Heart right ventricle (tissue), 16 donors: ENCODE results near the gene ARID4B. TPM values are rescaled to one million over a fixed set of nuclear protein-coding genes. Genes with fewer than 3 reads are reported as not detected.

Experiments
- ATAC-seq, 8 donors: fragments of 200-7000 bp; cut with Tn5 transposase; one replicate each; pipeline ENCODE4 v1.9.1; 2020; ENCODE audit warnings: mild to moderate bottlenecking in 8 of 8, moderate library complexity in 8 of 8, moderate number of reproducible peaks in 1 of 8
- DNase-seq, 2 donors: peaks; one replicate each; pipeline ENCODE4 v3.0.0-alpha.2; 2020
- H3K27ac ChIP-seq, 10 donors: fragments of 200-600 bp; sonication (generic) in 2 of 10; one replicate each; pipeline versions ENCODE4 v1.5.0 to v1.8.0; 2020 to 2022; ENCODE audit warnings: mild to moderate bottlenecking in 3 of 10
- H3K27me3 ChIP-seq, 7 donors: fragments of 200-600 bp; one replicate each; pipeline ENCODE4 v1.8.0; 2021 to 2022; ENCODE audit warnings: mild to moderate bottlenecking in 2 of 7
- H3K36me3 ChIP-seq, 9 donors: fragments of 200-600 bp; sonication (generic) in 1 of 9; one replicate each; pipeline versions ENCODE4 v1.5.0 to v1.8.0; 2020 to 2022; ENCODE audit warnings: mild to moderate bottlenecking in 2 of 9
- H3K4me1 ChIP-seq, 9 donors: fragments of 200-600 bp; sonication (generic) in 1 of 9; one replicate each; pipeline versions ENCODE4 v1.5.0 to v1.8.0; 2020 to 2022; ENCODE audit warnings: mild to moderate bottlenecking in 4 of 9
- H3K4me3 ChIP-seq, 10 donors: fragments of 200-600 bp; sonication (generic) in 2 of 10; one replicate each; pipeline versions ENCODE4 v1.5.0 to v1.8.0; 2020 to 2022; ENCODE audit warnings: mild to moderate bottlenecking in 7 of 10, moderate library complexity in 2 of 10
- H3K9me3 ChIP-seq, 11 donors: fragments of 200-600 bp in 10 of 11; sonication (generic) in 2 of 11; one replicate each; pipeline versions ENCODE4 v1.5.0 to v1.8.0; 2013 to 2022; ENCODE audit warnings: mild to moderate bottlenecking in 2 of 11, control low read depth in 1 of 11, moderate library complexity in 1 of 11
- CTCF ChIP-seq, 9 donors: fragments of 200-600 bp; sonication (generic) in 2 of 9; IDR thresholded peaks; one replicate each; pipeline versions ENCODE4 v1.5.0 to v1.8.0; 2021 to 2022; ENCODE audit warnings: antibody characterized with exemption in 9 of 9, mild to moderate bottlenecking in 5 of 9, moderate library complexity in 1 of 9
- WGBS, 2 donors: extraction: QIAGEN DNeasy Blood & Tissue Kit; methylation state at CpG; one replicate each; pipeline ENCODE4 v1.1.7; 2013; ENCODE audit warnings: inconsistent platforms in 1 of 2; 5-methylcytosine and 5-hydroxymethylcytosine counted together
- intact Hi-C, 10 donors: fragments of 100-400 bp; cut with DNase I; formaldehyde crosslinking; loops; one replicate each; pipeline versions ENCODE4 v1.11.1 to v1.14.2; 2022
- polyA plus RNA-seq, 2 donors: library from polyadenylated mRNA; stranded (reverse); fragments of 200-250 nt; gene quantifications; one replicate each; pipeline ENCODE4 v1.2.3, GENCODE V29; 2013
- total RNA-seq, 10 donors: library from RNA; stranded (reverse); fragmentation: NEBNext Ultra II Directional in 3 of 10; extraction: Animal tissue kit (Norgen Biotek cat#: 25700) in 3 of 10; gene quantifications; one replicate each; pipeline versions ENCODE4 v1.2.1 to v1.2.4, GENCODE V29; 2021 to 2023
- donor health status: Arrhythmogenic right ventricular cardiomyopathy.
- donor health status: ischemic (EF 13 %, LVEDD 7.1; RV severe dilation, severe dysfunction).
- donor health status: healthy with polysubstance abuse.
- donor health status: DM: no; HTN: yes; CAD: no.
- donor health status: DM: no; HTN: no; CAD: no.
- donor health status: ischemic (EF 25% LVEDD 6.9; RV normal size, moderate dysfunction).
- donor health status: ischemic (EF 25% LVEDD 5.7; RV mildly dilated, moderate dysfunction).
- donor health status: healthy.
- donor health status: DM: yes; HTN: yes; CAD: no.
- donor health status: Ischemic cardiomyopathy.
- donor health status: ischemic (EF 35%, LVEDD 5.7; RV mildly dilated, moderate dysfunction).
- donor health status: nonischemic (EF 11% LVEDD 7.7; RV severe dilation, severe dysfunction).
- donor health status: DM: yes; HTN: yes; CAD: no.
- donor health status: PGD.
- donor health status: ischemic (EF 29% LVEDD 5.4; RV normal size, mild dysfunction).
- donor health status: nonischemic (EF 23%, LVEDD 6.1; RV moderate dilation, normal function).

ARID4B gene
- total and polyA plus RNA-seq, 12 donors: 4.8 to 21.5 (median 15.5) TPM

- Histone ChIP-seq H3K27ac (peak overlapping the region in 3 of 10 donors; percentile 95 to 99 (median 98)), H3K4me1 (peaks cover 0 to 67% (median 56%) of the 10 kb centered on the region in 9 donors), H3K27me3 (no peaks in the 10 kb centered on the region), H3K4me3 (peak overlapping the region in 6 of 10 donors; percentile 81 to 96 (median 91)), H3K9me3 (no peaks in the 10 kb centered on the region), H3K36me3 (peaks cover 0 to 15% (median 0%) of the 10 kb centered on the region in 9 donors)
- DNase-seq (no peak), ATAC-seq (no peak)
- no peak for TF ChIP-seq CTCF (IDR thresholded peaks at IDR 0.05)
- 21 to 27% methylated on average over 2 of the region's 2 CpGs for whole genome bisulfite sequencing, 2 donors
- intact Hi-C loops: loop anchor here in 8 of 10 donors (5.0 to 10.0 kb wide), 6 partner anchors 41 to 91 kb away; partner anchors contain the start of gene TBCE (in 2 of the 8)
Measured at GRCh38 chr1:235325854-235326253, 2.1 kb downstream of the ARID4B start.

- peak overlapping the region in 1 of 10 donors; percentile 99 for H3K27ac ChIP-seq
- intact Hi-C loops: loop anchor here in 8 of 10 donors (5.0 to 10.0 kb wide), 6 partner anchors 42 to 92 kb away; partner anchors contain the start of gene TBCE (in 2 of the 8)
- H3K27me3 ChIP-seq: no peaks in the 10 kb centered on the region
- DNase-seq: no peak
- peaks cover 0 to 22% (median 0%) of the 10 kb centered on the region in 9 donors for H3K36me3 ChIP-seq
- ATAC-seq: no peak
- H3K9me3 ChIP-seq: no peaks in the 10 kb centered on the region
- H3K4me1 ChIP-seq: peaks cover 0 to 67% (median 55%) of the 10 kb centered on the region in 9 donors
- peak overlapping the region in 6 of 10 donors; percentile 81 to 96 (median 91) for H3K4me3 ChIP-seq
- TF ChIP-seq CTCF (IDR thresholded peaks at IDR 0.05): no peak
- WGBS, 2 donors: 31 to 41% methylated on average over 3 of the region's 3 CpGs
Measured at GRCh38 chr1:235325139-235325538, 2.8 kb downstream of the ARID4B start.

- Histone ChIP-seq H3K4me1 (peaks cover 0 to 61% (median 46%) of the 10 kb centered on the region in 9 donors), H3K27ac (no peak overlapping the region), H3K4me3 (no peak overlapping the region), H3K36me3 (peaks cover 0 to 30% (median 0%) of the 10 kb centered on the region in 9 donors), H3K9me3 (no peaks in the 10 kb centered on the region), H3K27me3 (no peaks in the 10 kb centered on the region)
- no peak for ATAC-seq
- no peak for DNase-seq
- intact Hi-C loops: loop anchor here in 2 of 10 donors (5.0 to 10.0 kb wide), 2 partner anchors 59 to 67 kb away; no protein-coding TSS in a partner anchor
- 90 to 93% methylated on average over 5 of the region's 5 CpGs for WGBS, 2 donors
- TF ChIP-seq CTCF (IDR thresholded peaks at IDR 0.05): no peak
Measured at GRCh38 chr1:235324296-235324695, 3.7 kb downstream of the ARID4B start.

GRCh38 chr1:235320521-235321179 lies 7.3 kb downstream of the ARID4B start:
- H3K27me3 ChIP-seq: no peaks in the 10 kb centered on the region
- ATAC-seq: peak in 1 of 8 donors; percentile 18
- intact Hi-C loops: loop anchor here in 2 of 10 donors (5.0 to 10.0 kb wide), 2 partner anchors 56 to 63 kb away; no protein-coding TSS in a partner anchor
- no peak overlapping the region for H3K27ac ChIP-seq
- TF ChIP-seq CTCF (IDR thresholded peaks at IDR 0.05): no peak
- peaks cover 0 to 36% (median 0%) of the 10 kb centered on the region in 9 donors for H3K36me3 ChIP-seq
- H3K4me3 ChIP-seq: no peak overlapping the region
- peaks cover 0 to 69% (median 42%) of the 10 kb centered on the region in 9 donors for H3K4me1 ChIP-seq
- no peaks in the 10 kb centered on the region for H3K9me3 ChIP-seq
- WGBS, 2 donors: 64 to 70% methylated on average over 6 of the region's 6 CpGs
- no peak for DNase-seq
